H1 (cell line): ENCODE measurements around the gene COASY. TPM values are rescaled to one million over a fixed set of nuclear protein-coding genes. Genes with fewer than 3 reads are reported as not detected.

Experiments
- CTCF ChIA-PET: fragments of 300-600 bp; sonication (Branson Sonifier 250); formaldehyde crosslinking; loops from one replicate; lab custom pipeline; 2021; ENCODE audit not compliant: partially characterized antibody; lab: Charles Lee
- POLR2A ChIA-PET: fragments of 300-600 bp; sonication (Branson Sonifier 250); formaldehyde crosslinking; loops from one replicate; lab custom pipeline; 2021; ENCODE audit warnings: inconsistent platforms; ENCODE audit not compliant: partially characterized antibody; lab: Charles Lee
- DNase-seq, 2 experiments: peaks; one replicate each; pipeline versions ENCODE4 v3.0.0 to v3.0.0-alpha.2; 2010 to 2022; ENCODE audit warnings: low spot score in 2 of 2, low read depth in 1 of 2, mixed read lengths in 1 of 2
- FAIRE-seq: peaks from 2 replicates; lab custom pipeline; 2011; peaks lifted over from hg19 to GRCh38; lab: Jason Lieb, UNC
- H2AFZ ChIP-seq: 2 replicates; pipeline ENCODE4 v1.8.1; 2012; ENCODE audit warnings: low read length, inconsistent platforms
- H2AK5ac ChIP-seq: 2 replicates; pipeline ENCODE4 v1.6.1; 2013; ENCODE audit warnings: low read depth, low read length
- H2BK120ac ChIP-seq: replicated peaks from 2 replicates; pipeline ENCODE3; 2013; ENCODE audit warnings: low read depth, low read length, inconsistent platforms
- H2BK12ac ChIP-seq: 2 replicates; pipeline ENCODE4 v1.6.1; 2013; ENCODE audit warnings: low read depth, low read length
- H2BK15ac ChIP-seq: 2 replicates; pipeline ENCODE4 v1.6.1; 2013; ENCODE audit warnings: low read length
- H2BK20ac ChIP-seq: 2 replicates; pipeline ENCODE4 v1.6.1; 2013; ENCODE audit warnings: low read length
- H2BK5ac ChIP-seq: 2 replicates; pipeline ENCODE4 v1.6.1; 2013; ENCODE audit warnings: low read depth, low read length
- H3K14ac ChIP-seq: 2 replicates; pipeline ENCODE4 v1.6.1; 2013; ENCODE audit warnings: inconsistent platforms; ENCODE audit not compliant: insufficient read length
- H3K18ac ChIP-seq: 2 replicates; pipeline ENCODE4 v1.6.1; 2013; ENCODE audit warnings: low read length; ENCODE audit errors: extremely low read depth
- H3K23ac ChIP-seq: 2 replicates; pipeline ENCODE4 v1.6.1; 2013; ENCODE audit warnings: inconsistent platforms; ENCODE audit not compliant: insufficient read length
- H3K23me2 ChIP-seq: 2 replicates; pipeline ENCODE4 v1.6.1; 2013; ENCODE audit warnings: low read depth, low read length
- H3K27ac ChIP-seq: 2 replicates; pipeline ENCODE4 v1.6.1; 2011; ENCODE audit warnings: low read depth, low read length, inconsistent platforms
- H3K27me3 ChIP-seq, 4 experiments: replicated peaks in 1 of 4; 1 replicate in 1 of 4; 2 replicates in 3 of 4; pipeline versions ENCODE4 v1.6.1 to v1.8.1; 2011 to 2013; ENCODE audit warnings: low read length in 3 of 4, mild to moderate bottlenecking in 3 of 4, inconsistent platforms in 2 of 4, mixed read lengths in 2 of 4, moderate library complexity in 1 of 4; ENCODE audit not compliant: control insufficient read depth in 3 of 4, insufficient read depth in 3 of 4; ENCODE audit errors: extremely low read depth in 1 of 4
- H3K36me3 ChIP-seq, 4 experiments: 2 replicates each; pipeline versions ENCODE4 v1.6.1 to v1.8.1; 2011 to 2013; ENCODE audit warnings: mild to moderate bottlenecking in 4 of 4, low read length in 3 of 4, moderate library complexity in 2 of 4, control low read depth in 1 of 4, inconsistent platforms in 1 of 4; ENCODE audit not compliant: insufficient read depth in 4 of 4, control insufficient read depth in 2 of 4
- H3K4ac ChIP-seq: replicated peaks from 2 replicates; pipeline ENCODE3; 2013; ENCODE audit warnings: low read length, low read depth, mixed read lengths, inconsistent platforms; ENCODE audit not compliant: insufficient read length
- H3K4me1 ChIP-seq, 4 experiments: replicated peaks in 1 of 4; 1 replicate in 1 of 4; 2 replicates in 3 of 4; pipeline versions ENCODE4 v1.6.1 to v1.8.1; 2011 to 2013; ENCODE audit warnings: low read length in 3 of 4, inconsistent platforms in 2 of 4, mixed read lengths in 1 of 4; ENCODE audit not compliant: insufficient read depth in 4 of 4, control insufficient read depth in 3 of 4
- H3K4me2 ChIP-seq, 2 experiments: 2 replicates each; pipeline versions ENCODE4 v1.6.1 to v1.8.1; 2011 to 2013; ENCODE audit warnings: low read depth in 2 of 2, low read length in 2 of 2, control low read depth in 1 of 2, inconsistent platforms in 1 of 2, mild to moderate bottlenecking in 1 of 2; ENCODE audit not compliant: insufficient read depth in 1 of 2
- H3K4me3 ChIP-seq, 4 experiments: fragments of 200-600, 300-600 bp in 1 of 4; sonication (generic), shearing (Covaris generic), sonication (Bioruptor Twin) in 1 of 4; 2 replicates each; pipeline versions ENCODE4 v1.5.1 to v1.8.1; 2011 to 2016; ENCODE audit warnings: low read length in 4 of 4, low read depth in 3 of 4, control low read depth in 2 of 4, inconsistent platforms in 2 of 4, mild to moderate bottlenecking in 2 of 4, mixed read lengths in 1 of 4, moderate library complexity in 1 of 4; ENCODE audit not compliant: insufficient read depth in 2 of 4; ENCODE audit errors: extremely low read depth in 1 of 4
- H3K56ac ChIP-seq: replicated peaks from 2 replicates; pipeline ENCODE3; 2013; ENCODE audit warnings: low read depth, mild to moderate bottlenecking, mixed read lengths, low read length, inconsistent platforms; ENCODE audit not compliant: insufficient read length
- H3K79me1 ChIP-seq: 2 replicates; pipeline ENCODE4 v1.6.1; 2013; ENCODE audit warnings: low read depth, low read length, control low read depth
- H3K79me2 ChIP-seq, 2 experiments: 2 replicates each; pipeline versions ENCODE4 v1.6.1 to v1.8.1; 2012 to 2013; ENCODE audit warnings: low read length in 2 of 2, mild to moderate bottlenecking in 2 of 2, inconsistent platforms in 1 of 2; ENCODE audit not compliant: insufficient read depth in 2 of 2, control insufficient read depth in 1 of 2
- H3K9ac ChIP-seq, 4 experiments: replicated peaks in 1 of 4; 1 replicate in 1 of 4; 2 replicates in 3 of 4; pipeline versions ENCODE4 v1.6.1 to v1.8.1; 2011 to 2013; ENCODE audit warnings: low read depth in 3 of 4, low read length in 3 of 4, control low read depth in 2 of 4, mild to moderate bottlenecking in 2 of 4, moderate library complexity in 2 of 4, inconsistent platforms in 1 of 4; ENCODE audit errors: extremely low read depth in 1 of 4
- H3K9me3 ChIP-seq, 2 experiments: 2 replicates each; pipeline versions ENCODE4 v1.6.1 to v1.8.1; 2012 to 2013; ENCODE audit warnings: mild to moderate bottlenecking in 2 of 2, moderate library complexity in 2 of 2, control low read depth in 1 of 2, inconsistent platforms in 1 of 2, low read depth in 1 of 2, low read length in 1 of 2, mixed read lengths in 1 of 2; ENCODE audit not compliant: insufficient read depth in 2 of 2
- H4K20me1 ChIP-seq, 2 experiments: replicated peaks in 1 of 2; 2 replicates each; pipeline versions ENCODE3 to v1.8.1; 2011 to 2013; ENCODE audit warnings: inconsistent platforms in 2 of 2, low read length in 2 of 2, mild to moderate bottlenecking in 1 of 2; ENCODE audit not compliant: insufficient read depth in 2 of 2, control insufficient read depth in 1 of 2
- H4K5ac ChIP-seq: 2 replicates; pipeline ENCODE4 v1.6.1; 2013; ENCODE audit warnings: low read length, low read depth, mixed read lengths, inconsistent platforms; ENCODE audit not compliant: insufficient read length
- H4K8ac ChIP-seq: 2 replicates; pipeline ENCODE4 v1.8.0; 2013; ENCODE audit warnings: mild to moderate bottlenecking, moderate library complexity, low read length, inconsistent platforms; ENCODE audit not compliant: insufficient read depth; ENCODE audit errors: extremely low read depth
- H4K91ac ChIP-seq: replicated peaks from 2 replicates; pipeline ENCODE3; 2013; ENCODE audit warnings: low read length, mixed read lengths, inconsistent platforms; ENCODE audit not compliant: insufficient read length
- BRCA1 ChIP-seq: IDR thresholded peaks from 2 replicates; pipeline ENCODE4 v1.6.1; 2012; ENCODE audit warnings: low read depth, low read length, improper control_type of control experiment
- CBX5 ChIP-seq: fragments of 300-800, 300-1000 bp; sonication (generic); IDR thresholded peaks from 2 replicates; pipeline ENCODE4 v1.7.1; 2016; ENCODE audit warnings: antibody characterized with exemption, low read length, low read depth
- CHD1 ChIP-seq: IDR thresholded peaks from 2 replicates; pipeline ENCODE4 v1.6.1; 2012; ENCODE audit warnings: low read depth, low read length, improper control_type of control experiment
- EGR1 ChIP-seq: IDR thresholded peaks from 2 replicates; pipeline ENCODE4 v1.6.1; 2011; ENCODE audit warnings: low read depth, low read length, borderline replicate concordance
- EP300 ChIP-seq, 2 experiments: IDR thresholded peaks; 1 replicate in 1 of 2; 2 replicates in 1 of 2; pipeline ENCODE4 v1.6.1; 2011 to 2012; ENCODE audit warnings: low read depth in 2 of 2, low read length in 2 of 2, mild to moderate bottlenecking in 2 of 2, borderline replicate concordance in 1 of 2, inconsistent platforms in 1 of 2, moderate library complexity in 1 of 2
- GABPA ChIP-seq: IDR thresholded peaks from 2 replicates; pipeline ENCODE4 v1.6.1; 2011; ENCODE audit warnings: mild to moderate bottlenecking, low read length, moderate library complexity, borderline replicate concordance; ENCODE audit not compliant: insufficient read depth
- HDAC6 ChIP-seq: IDR thresholded peaks from one replicate; pipeline ENCODE4 v1.7.1; 2012; ENCODE audit warnings: low read depth, mild to moderate bottlenecking, inconsistent platforms, low read length, moderate library complexity
- KDM1A ChIP-seq: fragments of 200-600, 300-600 bp; sonication (generic); IDR thresholded peaks from 2 replicates; pipeline ENCODE4 v1.7.1; 2016; ENCODE audit warnings: mild to moderate bottlenecking, low read length, borderline replicate concordance
- KDM5A ChIP-seq: fragments of 200-600 bp; IDR thresholded peaks from 2 replicates; pipeline ENCODE4 v1.7.1; 2012; ENCODE audit warnings: mild to moderate bottlenecking, low read length, inconsistent platforms, mixed read lengths
- RXRA ChIP-seq: IDR thresholded peaks from 2 replicates; pipeline ENCODE4 v1.6.1; 2011; ENCODE audit warnings: low read depth, mild to moderate bottlenecking, low read length, moderate library complexity; ENCODE audit not compliant: insufficient read depth
- SAP30 ChIP-seq: fragments of 300-600 bp; sonication (generic); IDR thresholded peaks from 2 replicates; pipeline ENCODE4 v1.7.1; 2012; ENCODE audit warnings: low read length, moderate library complexity, mild to moderate bottlenecking, inconsistent platforms; ENCODE audit not compliant: insufficient read depth, insufficient replicate concordance
- TAF7 ChIP-seq: optimal IDR thresholded peaks from 2 replicates; pipeline ENCODE3; 2011; ENCODE audit warnings: low read depth, mild to moderate bottlenecking, inconsistent platforms, low read length, moderate library complexity, borderline replicate concordance
- TEAD4 ChIP-seq: IDR thresholded peaks from 2 replicates; pipeline ENCODE4 v1.6.1; 2012; ENCODE audit warnings: low read depth, low read length, inconsistent platforms, mixed read lengths
- YY1 ChIP-seq: IDR thresholded peaks from 2 replicates; pipeline ENCODE4 v1.6.1; 2011; ENCODE audit warnings: low read depth, mild to moderate bottlenecking, low read length
- WGBS, 2 experiments: shearing (Covaris generic) in 1 of 2; methylation state at CpG; one replicate each; pipeline versions ENCODE4 v1.1.6 to v1.1.7; 2013 to 2015; ENCODE audit warnings: low lambda C conversion rate in 2 of 2, mixed read lengths in 2 of 2, inconsistent platforms in 1 of 2, low coverage in 1 of 2, missing lambda C conversion rate in 1 of 2; ENCODE audit not compliant: insufficient replicate concordance in 2 of 2, insufficient coverage in 1 of 2, insufficient read length in 1 of 2; ENCODE audit errors: extremely low coverage in 1 of 2, missing lambda C conversion rate in 1 of 2; 5-methylcytosine and 5-hydroxymethylcytosine counted together
- polyA plus RNA-seq, 7 experiments: library from polyadenylated mRNA; depleted of rRNA in 3 of 7; stranded (reverse) in 5 of 7; unstranded in 2 of 7; fragments of >200 nt in 5 of 7; fragments of 200-250 nt in 2 of 7; gene quantifications; 1 replicate in 5 of 7; 2 replicates in 1 of 7; 4 replicates in 1 of 7; pipeline versions ENCODE4 v1.2.1 to v1.2.3, GENCODE V29; 2011 to 2013; ENCODE audit warnings: missing spikeins in 2 of 7, mixed read lengths in 2 of 7
- total RNA-seq: library from RNA; stranded (reverse); fragmentation: NEBNext Ultra II Directional; extraction: Animal tissue kit (Norgen Biotek cat#: 25700); gene quantifications from 2 replicates; pipeline ENCODE4 v1.2.1, GENCODE V29; 2021

Gene COASY
- total and polyA plus RNA-seq, 2 of the 8 experiments (the other 6 are each of a cell fraction or from before 2014, with no cell fraction given): 64.5 to 100 TPM

DNA sequence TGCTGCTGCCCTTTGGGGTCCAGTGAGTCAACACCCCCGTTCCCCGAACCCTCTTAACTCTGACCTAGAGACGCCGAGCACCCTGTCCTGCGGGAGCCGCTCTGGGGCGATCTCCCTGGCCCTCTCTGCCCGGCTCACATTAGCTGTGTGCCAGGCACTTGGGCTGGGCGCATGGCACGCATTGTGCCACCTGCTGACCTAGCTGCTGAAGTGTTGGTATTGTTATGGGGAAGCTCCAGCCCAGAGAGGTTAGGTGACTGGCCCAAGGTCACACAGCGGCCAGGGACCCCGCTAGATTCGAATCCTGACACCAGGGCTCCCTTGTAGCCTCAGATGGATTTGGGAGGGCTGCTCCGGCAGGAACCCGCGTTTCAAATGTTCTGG lies 8.1 kb upstream of the COASY start:
- Histone ChIP-seq H3K4me3 (peak overlapping the region; percentile 61 to 84 (median 71)), H3K4ac (no peak overlapping the region)
- POLR2A ChIA-PET: interaction anchor here (1.0 to 2.9 kb wide), 8 partner anchors 13 to 219 kb away, joined by 3 to 16 read pairs (median 4); partner anchors contain the start of genes MLX, NAGLU and VPS25
- TF ChIP-seq BRCA1 (no peak), SAP30 (no peak), CBX5 (no peak), EP300 (IDR thresholded peaks at IDR 0.05; ENCODE audit: borderline replicate concordance in 1 of 2, low read depth in 2 of 2, low read length in 2 of 2) (no peak), KDM1A (peak; percentile 97), EGR1 (no peak), TEAD4 (no peak), GABPA (no peak), HDAC6 (no peak), CHD1 (no peak), TAF7 (no peak), YY1 (no peak), RXRA (no peak), KDM5A (no peak)

More for the DNA sequence above, 8.1 kb upstream of the COASY start:
- Histone ChIP-seq H3K23ac (no peak overlapping the region), H2BK120ac (no peak overlapping the region), H2AK5ac (no peak overlapping the region), H2BK20ac (no peak overlapping the region), H4K20me1 (peaks cover 0 to 1% of the 10 kb centered on the region in 2 experiments), H3K27ac (no peak overlapping the region), H3K79me1 (peaks cover 2% of the 10 kb centered on the region), H4K91ac (no peak overlapping the region), H3K18ac (peak overlapping the region; percentile 87), H2BK5ac (no peak overlapping the region), H2BK12ac (no peak overlapping the region), H3K4me2 (peak overlapping the region; percentile 75 to 87), H4K5ac (peak overlapping the region; percentile 78), H3K36me3 (no peaks in the 10 kb centered on the region), H3K14ac (no peak overlapping the region), H3K27me3 (no peaks in the 10 kb centered on the region; a peak in 1 of 7 replicates), H2AFZ (no peak overlapping the region), H3K56ac (no peak overlapping the region), H3K79me2 (no peaks in the 10 kb centered on the region; a peak in 1 of 4 replicates), H3K4me1 (peaks cover 0 to 12% (median 7%) of the 10 kb centered on the region in 4 experiments; a peak in 6 of 7 replicates), H2BK15ac (no peak overlapping the region), H3K9ac (peak overlapping the region in 3 of 4 experiments; percentile 39 to 82 (median 76); a peak in 2 of 7 replicates), H4K8ac (peak overlapping the region; percentile 86; the same call in 1 of the 2 replicates), H3K9me3 (no peaks in the 10 kb centered on the region), H3K23me2 (peaks cover 3% of the 10 kb centered on the region; the same call in 1 of the 2 replicates)
- DNase-seq: no peak
- FAIRE-seq: no peak
- 90% methylated on average over 11 of the region's 16 CpGs; no CpG with 5 or more reads in 1 of the 2 experiments for WGBS, 2 experiments
- CTCF ChIA-PET: interaction anchor here (1.1 to 3.1 kb wide), 6 partner anchors 11 to 122 kb away, joined by 3 to 15 read pairs (median 5); partner anchors contain the start of genes MLX and PSMC3IP
